NCI-H526 treated with DMSO at 0.1 percent for 48 hours (cell line): ENCODE results near the gene HSF2BP.
"Not testable (repeated sequence)": the region's sequence is repeated elsewhere in the genome, so short reads cannot be mapped to it uniquely, and the experiment has no call there.

ENCODE experiments used
- DNase-seq: peaks from one replicate; lab custom pipeline; 2025; lab: John Stamatoyannopoulos, UW

HSF2BP gene

DNA sequence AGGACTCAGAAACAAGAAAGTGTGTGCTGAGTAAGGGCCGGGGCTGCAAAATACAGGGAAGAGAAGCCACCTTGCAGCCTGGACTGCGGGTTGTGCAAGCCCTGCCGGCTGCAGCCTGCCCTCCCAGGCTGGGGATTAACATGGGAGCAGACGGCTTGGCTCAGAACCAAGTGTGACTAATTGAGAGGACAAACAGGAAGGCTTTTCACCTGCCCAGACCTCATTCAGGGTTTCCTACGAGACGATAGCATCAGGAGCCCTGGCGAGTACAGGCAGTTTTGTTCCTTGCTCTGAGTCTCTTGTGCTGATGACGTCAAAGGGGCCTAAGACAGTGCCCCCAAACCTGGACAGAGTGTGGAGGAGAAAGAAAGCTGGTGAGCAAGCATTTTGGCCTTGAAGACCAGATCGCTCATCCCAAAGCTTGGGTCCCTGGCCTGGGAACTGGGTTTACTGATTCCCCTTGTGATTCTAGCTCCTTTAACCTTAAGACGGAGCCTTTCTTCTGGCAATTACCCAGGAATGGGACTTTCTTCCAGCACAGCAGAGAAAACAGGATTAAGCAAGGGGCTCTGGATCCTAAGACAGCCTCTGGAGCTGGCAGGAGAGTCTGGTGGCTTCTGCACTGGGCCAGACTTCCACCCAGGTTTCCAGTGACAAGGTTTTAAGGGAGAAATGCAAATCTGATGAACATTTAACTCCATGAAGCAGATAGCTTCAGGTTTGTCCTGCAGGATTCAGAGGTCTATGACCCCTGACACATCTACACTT is 142.2 kb downstream of the HSF2BP start:
- DNase-seq: not testable (repeated sequence)

DNA sequence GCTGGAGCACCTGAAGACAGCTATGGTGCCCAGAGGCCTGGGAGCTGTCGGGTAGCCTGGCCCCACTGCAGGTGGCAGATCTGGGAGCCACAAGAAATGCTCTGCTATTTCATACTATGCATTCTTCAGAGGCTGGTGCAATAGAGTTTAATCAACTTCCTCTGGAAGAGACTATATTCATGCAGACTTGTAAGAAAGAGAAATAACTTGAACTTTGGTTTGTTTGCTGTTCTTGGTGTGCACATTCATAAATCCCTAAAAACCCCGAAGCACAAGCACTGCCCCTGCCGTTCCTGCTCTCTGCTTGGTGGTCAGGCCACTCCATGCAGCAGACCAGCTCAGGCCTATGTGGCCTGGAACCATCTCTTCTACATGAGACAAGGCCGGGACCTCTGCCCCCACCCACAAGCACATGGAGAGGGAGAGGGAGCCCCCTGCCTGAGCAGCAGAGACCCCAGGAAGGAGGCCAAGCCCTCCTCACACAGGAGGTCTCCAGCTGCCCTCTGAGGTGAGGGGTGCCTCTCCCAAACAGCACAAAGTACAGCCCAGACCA is 142.9 kb downstream of the HSF2BP start:
- not testable (repeated sequence) for DNase-seq

DNA sequence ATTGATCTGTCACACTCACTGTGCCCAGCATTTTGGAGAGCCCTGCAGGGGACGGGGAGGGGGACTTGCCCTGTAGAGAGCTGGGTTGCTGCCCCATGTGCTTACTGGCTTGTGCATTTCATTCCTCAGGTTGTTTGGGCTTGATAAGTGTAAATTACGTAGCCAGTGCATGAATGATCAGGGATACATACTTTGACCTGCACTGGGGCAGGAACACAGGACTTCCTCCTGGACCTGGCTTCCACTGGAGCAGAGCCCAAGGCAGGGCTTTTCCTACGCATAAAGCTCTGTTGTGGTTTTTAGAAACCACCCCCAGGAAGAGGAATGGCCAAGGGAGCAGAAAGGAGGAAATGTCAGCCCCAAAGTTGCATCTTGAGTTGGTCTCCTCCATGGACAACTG is 144.5 kb downstream of the HSF2BP start:
- not testable (repeated sequence) for DNase-seq

DNA sequence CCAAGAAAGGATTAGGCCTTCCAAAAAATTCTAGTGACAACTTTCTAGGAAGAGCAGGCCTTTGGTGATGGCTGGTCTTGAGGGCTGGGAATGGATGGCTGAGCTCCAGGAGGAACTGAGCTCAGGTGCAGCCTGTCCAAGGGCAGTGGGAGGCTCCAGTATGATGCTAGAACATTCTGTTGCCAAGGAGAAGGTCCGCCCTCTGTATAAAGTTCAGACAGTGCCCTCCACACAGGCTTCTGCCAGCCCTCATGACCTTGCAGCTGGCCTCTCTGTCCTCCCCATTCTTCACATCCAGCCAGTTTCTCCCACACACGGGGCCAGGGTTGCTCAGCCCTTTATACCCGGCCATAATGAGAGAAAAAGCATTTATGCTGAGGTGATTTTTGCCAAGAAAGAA is 146.3 kb downstream of the HSF2BP start:
- DNase-seq: not testable (repeated sequence)

DNA sequence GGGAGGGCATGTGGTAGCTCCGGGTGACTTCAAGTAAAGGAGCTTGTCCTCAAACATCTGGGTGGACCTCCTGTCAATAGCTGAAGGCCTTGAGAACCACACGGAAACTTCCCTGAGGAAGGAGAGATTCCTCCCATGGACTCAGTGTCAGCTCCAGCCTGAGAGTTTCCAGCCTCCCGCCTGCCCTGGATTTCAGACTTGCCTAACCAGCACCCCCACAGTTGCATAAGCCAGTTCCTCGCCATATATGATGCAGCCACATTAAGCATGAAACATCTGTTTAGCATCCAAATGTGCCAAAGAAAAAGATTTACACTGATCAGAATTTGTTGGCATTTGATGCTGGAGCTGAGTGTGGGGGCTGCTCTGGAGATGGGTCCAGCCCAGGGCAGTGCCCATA is 148.1 kb downstream of the HSF2BP start:
- not testable (repeated sequence) for DNase-seq

DNA sequence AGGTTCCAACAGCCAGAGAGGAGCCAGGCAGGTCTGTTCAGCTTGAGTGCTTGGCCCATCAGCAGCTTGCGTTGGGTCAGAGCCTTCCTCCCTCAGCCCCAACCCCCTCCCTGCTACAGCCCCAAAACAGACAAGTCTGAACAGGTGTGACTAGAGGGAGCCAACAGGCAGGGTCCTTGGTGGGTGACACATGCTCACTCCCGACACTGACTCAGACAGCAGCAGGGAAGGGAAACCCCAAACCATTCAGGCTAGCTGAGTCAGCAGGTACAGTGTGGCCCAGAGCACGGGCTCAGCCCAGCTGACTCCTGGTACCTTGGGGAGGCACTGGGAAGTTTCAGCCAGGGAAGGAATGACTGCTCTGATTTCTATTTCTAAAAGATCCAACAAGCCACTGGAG is 148.6 kb downstream of the HSF2BP start:
- DNase-seq: not testable (repeated sequence)

DNA sequence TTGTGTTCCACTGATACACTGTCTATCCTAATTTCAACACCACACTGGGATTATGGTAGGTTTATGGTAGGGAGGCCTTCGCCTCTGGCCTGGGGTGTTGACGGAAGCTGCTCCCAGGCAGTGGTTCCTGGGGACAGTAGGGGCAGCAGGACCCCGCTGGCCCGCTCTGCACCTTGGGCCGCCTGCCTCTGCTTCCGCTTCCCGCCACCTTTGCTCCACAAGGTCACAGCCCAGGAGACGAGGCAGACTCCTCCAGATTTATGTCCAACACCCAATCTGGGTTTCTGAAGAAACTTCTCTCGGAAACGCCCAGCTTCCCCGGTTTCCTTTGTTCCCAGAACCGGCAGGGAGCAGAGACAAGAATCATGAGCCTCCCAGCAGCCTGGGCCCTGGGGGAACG is 155.4 kb downstream of the HSF2BP start:
- not testable (repeated sequence) for DNase-seq

DNA sequence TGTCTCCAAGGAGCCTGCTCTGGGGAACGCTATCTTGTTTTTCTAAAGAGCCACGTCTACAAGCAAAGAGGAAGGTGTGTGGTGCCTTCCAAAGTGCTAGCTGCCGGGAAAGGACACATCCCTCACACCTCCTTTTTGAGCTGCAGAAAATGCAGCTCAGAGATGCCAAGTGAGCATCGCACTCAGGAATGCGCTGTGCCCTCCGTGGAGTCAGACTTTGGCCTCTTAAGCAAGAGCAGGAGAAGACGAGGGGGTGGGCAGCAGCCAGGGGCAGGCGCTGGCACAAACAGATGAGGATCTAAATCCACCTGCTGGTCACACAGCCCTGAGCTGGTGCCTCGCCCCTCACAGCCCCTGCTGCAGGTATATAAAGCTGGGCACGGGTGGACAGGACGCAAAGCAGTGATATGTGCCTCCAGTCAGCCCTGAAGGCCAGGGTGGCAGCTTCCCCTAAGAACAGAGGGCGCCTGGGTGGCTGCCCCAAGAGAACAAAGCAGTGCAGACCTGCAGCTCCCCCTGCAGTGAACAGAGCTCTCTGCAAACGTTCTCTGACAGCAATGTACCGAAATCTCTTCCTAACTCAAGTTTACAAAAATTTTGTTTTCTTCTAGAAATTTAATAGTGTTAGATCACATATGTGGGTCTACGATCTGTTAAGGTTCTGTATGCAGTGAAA is 156.1 kb downstream of the HSF2BP start:
- not testable (repeated sequence) for DNase-seq

DNA sequence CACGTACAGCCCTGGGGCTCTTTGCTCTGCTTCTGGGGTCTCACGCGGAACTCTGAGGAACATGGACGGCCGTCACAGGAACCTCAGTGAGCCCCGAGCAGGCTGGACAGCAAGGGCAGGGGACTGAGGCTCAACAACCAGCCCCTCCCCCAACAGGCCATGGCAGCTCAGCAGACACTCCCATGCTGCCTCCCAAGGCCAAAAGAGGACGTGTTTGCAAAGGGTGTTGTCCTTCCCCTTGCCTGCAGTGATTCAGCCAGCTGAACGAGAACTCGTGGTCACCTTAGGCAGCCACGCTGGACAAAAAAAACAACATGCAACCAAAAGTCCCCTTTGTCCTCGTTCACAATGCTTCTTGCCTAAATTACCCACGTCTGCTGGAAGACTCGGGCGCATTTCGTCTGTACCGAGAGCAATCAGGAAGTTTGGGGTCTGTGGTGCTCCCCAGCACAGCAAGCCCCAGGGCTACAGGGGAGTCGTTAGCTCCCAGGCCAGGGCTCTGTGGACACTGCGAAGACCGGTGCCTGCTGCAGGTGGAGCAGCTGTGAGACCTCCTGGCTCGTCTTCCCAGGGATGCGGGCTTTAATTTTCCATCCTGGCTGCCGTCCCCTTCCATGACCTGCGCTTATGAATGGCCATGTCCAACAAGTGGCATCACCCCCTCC is 156.7 kb downstream of the HSF2BP start:
- DNase-seq: not testable (repeated sequence)

DNA sequence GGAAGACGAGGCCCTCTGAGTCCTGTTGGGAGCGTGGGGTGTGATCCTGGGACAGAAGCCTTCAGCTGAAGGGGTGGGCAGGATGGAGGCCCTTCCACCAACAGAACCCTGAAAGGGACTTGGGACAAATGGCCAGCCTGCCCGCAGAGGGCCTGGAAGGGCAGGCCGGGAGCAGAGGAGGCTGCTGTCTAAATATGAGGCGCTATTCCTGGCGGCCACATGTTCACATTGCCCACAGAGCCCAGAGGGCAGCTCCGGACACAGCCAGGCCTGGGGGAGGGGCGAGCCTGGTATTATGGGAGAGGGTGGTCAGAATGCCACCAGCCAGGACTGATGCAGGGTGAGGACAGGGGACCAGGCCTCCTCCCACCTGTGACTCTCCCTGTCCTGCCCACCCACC is 160.4 kb downstream of the HSF2BP start:
- not testable (repeated sequence) for DNase-seq

DNA sequence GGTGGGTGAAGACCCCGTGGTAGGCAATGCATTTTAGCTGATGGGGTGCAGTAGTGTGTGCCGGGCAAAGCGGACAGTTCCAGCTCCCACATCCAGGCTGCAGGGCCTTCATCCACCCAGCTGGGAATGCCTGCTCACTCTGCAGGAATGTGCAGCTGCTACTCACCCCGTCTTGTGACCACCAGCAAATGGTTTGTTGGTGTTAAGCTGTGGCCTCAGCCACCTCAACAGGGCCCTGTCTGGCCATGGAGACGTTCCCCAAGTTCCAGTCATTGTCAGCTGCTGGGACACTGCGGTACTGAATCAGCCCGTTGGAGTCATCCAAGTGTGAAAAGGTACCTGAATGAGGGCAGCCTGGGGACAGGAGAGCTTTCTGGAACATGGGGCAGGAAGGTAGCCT is 161.2 kb downstream of the HSF2BP start:
- DNase-seq: not testable (repeated sequence)

DNA sequence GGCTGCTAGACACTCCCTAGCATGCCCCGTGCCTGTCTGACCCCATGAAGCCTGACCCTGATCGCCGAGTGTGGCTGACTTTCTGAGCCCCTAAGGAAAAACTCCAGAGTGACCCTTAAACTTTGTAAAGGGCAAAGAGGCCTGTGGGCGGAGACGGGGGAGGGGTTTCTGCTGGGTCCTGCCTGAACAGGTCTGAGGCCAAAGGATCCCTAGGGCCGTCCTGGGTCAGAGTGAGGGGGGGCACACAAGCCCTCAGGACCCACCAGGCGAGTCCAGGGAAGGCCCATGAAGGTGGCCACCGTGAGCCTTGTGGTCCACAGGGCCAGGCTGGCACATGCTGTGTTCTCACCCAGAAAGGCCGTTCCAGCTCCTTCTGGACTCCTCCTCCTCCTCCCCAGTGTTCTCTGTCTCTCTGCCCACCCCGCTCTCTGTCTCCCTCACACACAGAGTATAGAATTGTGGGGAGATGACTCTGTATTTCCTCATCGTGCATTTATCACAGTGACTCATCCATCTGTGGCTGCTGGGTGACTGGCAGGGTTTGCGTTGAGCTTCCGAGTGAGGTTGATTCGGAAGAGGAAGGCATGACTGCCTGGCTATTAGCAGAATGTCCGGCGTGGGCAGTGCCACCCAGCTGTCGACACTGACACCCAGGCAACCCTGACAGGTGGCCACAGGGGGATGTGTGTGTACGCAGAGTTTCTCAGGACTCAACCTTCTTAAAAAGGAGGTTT is 164.8 kb downstream of the HSF2BP start:
- not testable (repeated sequence) for DNase-seq

DNA sequence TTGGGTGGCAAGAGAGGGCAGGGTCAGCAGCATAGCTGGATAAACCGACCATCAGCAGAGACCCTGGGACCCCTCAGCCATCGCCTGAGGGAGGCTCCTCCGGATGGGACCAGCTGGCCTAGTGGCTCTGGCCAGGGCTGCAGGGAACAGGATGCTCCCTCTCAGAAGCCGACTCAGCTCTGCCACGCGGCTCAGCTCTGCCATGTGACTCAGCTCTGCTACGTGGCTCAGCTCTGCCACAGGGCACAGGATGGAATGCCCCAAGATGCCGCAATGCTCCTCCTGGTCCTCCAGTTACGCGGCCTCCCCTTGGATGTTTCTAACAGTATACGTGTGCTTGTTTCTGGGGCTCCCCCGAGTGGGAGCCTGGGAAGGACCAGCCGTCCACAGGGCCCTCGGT is 165.8 kb downstream of the HSF2BP start:
- not testable (repeated sequence) for DNase-seq

DNA sequence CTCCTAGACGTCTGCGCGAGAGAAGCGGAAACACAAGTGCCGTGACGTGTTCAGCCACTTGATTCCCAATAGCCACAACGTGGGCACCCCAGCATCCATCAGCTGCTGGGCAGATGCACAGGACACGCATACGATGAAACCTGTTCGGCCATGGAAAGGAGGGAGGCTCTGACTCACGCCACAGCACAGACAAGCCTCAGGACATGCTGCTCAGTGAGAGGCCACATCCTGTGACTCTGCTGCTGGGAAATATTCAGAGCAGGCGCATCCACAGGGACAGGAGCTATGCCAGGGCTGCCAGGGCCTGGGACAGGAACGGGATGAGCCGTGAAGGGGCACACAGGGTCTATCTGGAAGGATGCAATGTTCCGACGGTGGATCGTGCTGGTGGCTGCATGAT is 171.1 kb downstream of the HSF2BP start:
- DNase-seq: not testable (repeated sequence)

DNA sequence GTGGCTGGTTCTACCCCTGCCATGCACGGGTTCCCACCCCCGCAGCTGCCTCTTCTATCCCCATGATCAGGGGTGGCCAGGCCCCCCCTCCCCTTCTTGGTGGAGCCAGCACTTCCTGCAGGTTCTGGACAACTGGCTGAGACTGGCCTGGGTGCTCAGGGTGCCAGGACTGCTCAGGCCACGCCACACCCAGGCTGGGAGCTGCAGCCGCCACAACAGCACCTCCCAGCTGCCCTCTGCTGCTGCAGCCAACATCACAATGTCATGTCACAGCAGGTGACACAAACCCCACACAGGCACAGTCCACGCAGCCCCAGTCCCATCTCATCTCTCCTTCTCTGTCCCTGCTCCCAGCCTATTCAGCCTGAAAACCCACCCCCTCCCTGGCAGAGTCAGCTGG is 173.2 kb downstream of the HSF2BP start:
- DNase-seq: not testable (repeated sequence)

DNA sequence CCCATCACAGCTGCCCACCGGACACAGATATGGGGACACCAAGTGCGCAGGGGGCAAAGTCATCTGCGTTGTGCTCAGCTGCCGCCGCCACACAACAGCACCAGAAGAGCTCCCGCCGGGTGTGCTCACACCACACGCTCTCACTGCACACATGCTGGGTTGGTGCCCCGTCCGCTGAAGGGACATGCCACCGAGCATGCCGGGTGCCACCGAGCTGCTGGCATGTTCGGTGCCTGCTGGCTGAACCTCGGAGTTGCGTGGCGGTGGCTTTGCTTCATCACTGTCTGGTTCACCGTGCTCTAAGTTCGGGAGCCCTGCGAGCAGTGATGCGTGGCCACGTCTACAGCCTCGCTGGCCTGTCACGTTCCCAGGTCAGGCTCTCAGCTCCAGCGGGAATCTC is 174.3 kb downstream of the HSF2BP start:
- DNase-seq: not testable (repeated sequence)

DNA sequence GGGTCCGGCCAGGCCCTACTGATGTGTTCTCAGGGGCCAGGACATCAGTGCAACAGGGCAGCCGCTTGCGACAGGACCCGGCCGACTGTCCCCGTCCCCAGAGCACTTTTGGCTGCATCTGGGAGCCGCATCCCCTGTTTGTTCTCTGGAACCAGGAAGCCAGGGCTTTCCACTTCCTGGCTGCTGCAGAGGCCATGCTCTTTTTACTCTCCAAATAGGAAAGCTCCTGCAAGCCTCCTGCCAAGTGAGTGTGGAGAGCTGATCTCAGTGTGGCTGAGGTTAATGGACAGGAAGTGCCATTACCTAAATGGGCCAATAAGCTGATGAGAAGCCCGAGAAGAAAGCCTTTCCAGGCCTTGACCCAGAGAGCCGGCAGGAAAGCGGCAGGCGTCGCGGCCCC is 180.1 kb downstream of the HSF2BP start:
- DNase-seq: not testable (repeated sequence)
